ENCODE measurements around the gene FAM50B. TPM values are rescaled to one million over a fixed set of nuclear protein-coding genes. Genes with fewer than 3 reads are reported as not detected.
A peak's percentile ranks its signal among the peaks of the same experiment; 100 is the strongest.
"Not testable (repeated sequence)": the region's sequence is repeated elsewhere in the genome, so short reads cannot be mapped to it uniquely, and the experiment has no call there.

The FAM50B gene
- polyA plus RNA-seq, 5 donors, result 7.9 to 24.9 (median 9.7) TPM

DNA sequence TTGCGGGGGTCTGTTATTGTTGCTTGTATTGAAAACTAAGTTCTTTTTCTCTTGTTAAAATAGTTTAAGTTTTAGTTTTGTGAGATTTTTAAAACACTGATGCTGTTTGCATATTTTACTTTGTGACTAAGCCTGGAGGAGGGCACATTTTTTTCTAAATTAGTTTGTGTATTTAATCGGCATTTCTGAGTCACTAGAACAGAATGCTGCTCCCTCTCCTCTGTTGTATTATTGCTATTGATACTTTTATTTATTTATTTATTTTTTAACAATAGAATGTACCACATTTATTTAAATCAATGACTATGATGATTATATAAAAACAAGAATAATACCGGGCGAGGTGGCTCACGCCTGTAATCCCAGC, 5.1 kb upstream of the FAM50B start:
- no peak for DNase-seq

DNA sequence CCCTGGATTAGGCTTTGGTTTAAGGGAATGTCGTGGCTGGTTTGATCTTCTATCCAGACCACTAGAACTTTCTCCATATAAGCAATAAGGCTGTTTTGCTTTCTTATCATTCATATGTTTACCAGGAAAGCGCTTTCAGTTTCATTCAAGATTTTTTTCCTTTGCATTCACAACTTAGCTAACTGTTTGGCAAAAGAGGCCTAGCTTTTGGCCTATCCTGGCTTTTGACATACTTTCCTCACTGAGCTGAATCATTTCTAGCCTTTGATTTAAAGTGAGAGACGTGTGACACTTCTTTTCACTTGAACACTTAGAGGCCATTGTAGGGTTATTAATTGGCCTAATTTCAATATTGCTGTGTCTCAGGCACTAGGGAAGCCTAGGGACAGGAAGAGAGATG, 1.7 kb upstream of the FAM50B start:
- no peak for DNase-seq

DNA sequence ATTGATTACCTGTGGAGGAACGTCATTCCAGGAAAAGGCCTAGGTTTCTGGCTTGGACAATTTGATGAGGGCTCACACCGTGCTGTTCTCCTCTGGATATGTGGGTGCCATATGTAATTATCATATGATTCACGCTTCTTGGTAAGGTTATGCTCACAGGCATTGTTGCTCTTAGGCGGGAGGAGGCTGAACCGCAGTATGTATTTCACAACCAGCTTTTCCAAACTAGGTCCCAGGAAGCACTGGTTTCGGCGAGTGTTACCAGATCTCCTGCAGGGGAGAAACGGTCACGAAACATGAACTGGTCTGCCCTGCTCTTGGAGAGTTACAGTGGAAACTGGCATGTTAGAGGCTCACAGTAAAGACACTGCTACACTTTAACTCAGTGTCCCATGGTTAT, 793 bp upstream of the FAM50B start:
- no peak for DNase-seq

DNA sequence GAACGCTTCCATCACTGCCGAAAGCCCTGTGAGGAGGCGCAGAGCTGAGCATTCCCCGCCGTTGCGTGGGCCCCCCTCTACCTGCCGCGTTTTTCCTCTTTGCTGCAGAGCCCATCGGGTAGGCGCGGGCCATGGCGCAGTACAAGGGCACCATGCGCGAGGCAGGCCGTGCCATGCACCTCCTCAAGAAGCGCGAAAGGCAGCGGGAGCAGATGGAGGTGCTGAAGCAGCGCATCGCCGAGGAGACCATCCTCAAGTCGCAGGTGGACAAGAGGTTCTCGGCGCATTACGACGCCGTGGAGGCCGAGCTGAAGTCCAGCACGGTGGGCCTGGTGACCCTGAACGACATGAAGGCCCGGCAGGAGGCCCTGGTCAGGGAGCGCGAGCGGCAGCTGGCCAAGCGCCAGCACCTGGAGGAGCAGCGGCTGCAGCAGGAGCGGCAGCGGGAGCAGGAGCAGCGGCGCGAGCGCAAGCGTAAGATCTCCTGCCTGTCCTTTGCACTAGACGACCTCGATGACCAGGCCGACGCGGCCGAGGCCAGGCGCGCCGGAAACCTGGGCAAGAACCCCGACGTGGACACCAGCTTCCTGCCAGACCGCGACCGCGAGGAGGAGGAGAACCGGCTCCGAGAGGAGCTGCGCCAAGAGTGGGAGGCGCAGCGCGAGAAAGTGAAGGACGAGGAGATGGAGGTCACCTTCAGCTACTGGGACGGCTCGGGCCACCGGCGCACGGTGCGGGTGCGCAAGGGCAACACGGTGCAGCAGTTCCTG, 693 bp downstream of the FAM50B start:
- peak in 1 of 2 donors; percentile 24 for DNase-seq

DNA sequence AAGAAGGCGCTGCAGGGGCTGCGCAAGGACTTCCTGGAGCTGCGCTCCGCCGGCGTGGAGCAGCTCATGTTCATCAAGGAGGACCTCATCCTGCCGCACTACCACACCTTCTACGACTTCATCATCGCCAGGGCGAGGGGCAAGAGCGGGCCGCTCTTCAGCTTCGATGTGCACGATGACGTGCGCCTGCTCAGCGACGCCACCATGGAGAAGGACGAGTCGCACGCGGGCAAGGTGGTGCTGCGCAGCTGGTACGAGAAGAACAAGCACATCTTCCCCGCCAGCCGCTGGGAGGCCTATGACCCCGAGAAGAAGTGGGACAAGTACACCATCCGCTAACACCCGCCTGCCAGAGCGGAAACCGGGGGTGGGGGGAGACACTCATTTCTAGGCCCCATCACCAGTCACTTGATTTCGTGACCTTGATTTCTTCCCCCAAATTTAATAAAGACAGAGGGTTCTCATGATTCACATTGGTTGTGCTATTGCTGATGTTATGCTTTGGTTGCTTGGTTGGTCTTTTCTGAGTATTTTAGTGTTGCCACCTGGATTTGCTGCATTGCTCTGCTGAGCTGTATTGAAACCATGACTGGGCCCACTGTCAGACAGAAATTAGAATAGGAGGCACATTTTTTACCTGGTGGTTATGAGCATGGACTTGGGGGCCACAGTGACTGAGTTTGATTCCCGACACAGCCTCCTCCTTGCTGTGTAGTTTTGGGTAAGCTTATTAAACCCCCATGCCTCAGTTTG, 1.5 kb downstream of the FAM50B start:
- no peak for DNase-seq

DNA sequence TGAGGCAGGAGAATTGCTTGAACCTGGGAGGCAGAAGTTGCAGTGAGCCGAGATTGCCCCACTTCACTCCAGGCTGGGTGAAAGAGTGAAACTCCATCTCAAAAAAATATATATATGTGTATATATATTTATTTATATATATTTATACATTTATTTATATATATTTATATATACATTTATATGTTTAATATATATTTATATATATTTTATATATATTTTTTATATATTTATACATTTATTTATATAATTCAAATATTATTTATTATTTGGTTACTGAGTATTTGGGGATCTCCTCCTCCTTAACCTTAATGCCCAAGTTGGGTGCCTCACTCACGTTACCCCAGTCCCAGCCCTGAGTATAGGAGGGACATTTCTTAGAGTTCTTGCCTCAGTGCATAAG, 2.7 kb downstream of the FAM50B start:
- no peak for DNase-seq

DNA sequence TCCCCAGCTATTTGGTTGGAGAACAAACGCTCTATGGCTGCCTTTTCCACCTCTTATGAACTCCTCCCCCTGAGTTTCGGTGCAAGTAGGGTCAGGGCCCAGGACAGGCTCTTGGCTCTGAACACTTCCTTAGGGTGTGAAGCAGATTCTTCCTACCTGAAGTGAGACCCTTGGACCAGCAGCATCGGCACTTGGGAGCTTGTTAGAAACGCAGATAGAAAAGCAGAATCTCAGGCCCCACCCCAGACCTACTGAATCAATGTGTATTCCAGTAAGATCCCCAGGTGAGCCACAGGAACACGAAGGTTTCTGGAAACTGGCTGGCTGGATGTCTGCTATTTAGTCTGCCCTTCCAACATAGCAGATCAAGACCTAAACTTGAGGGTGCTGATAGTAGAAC, 3.2 kb downstream of the FAM50B start:
- no peak for DNase-seq

DNA sequence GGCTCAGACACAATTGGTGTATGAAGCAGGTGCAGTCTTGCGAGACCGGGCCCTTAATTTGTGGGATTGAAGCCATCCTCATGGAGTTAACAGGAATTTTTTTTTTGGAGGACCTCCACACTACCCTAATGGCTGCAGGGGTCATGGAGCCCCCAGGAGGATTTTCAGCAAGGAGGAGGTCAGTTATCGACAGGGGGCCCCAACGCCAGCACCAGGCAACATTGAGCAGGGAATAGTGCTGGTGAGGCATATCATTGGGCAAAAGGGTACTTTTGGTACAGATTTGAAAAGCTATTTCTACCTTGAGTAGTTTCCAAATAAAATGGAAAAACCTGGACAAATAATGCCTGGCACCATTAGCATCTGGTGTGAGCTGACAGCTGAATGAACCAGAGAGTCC, 6.7 kb downstream of the FAM50B start:
- DNase-seq, result no peak

DNA sequence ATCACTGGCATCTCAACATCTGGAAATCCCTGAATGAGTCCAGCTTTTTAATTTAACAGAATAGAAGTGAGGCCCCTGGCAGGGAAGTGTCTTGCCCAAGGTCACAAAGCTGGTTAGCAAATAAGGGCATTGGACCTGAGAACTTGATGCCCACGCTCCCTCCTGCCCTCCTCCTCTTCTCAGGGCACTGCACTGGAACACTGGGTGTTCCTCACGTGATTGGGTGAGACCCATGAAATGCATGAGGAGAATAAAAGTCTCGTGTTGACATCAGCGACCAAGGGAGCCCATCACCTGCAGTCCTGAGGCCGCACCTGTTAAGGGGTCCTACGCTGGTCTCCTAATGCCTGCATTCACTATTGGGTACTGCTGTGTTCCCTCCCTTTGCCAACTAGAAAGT, 7.4 kb downstream of the FAM50B start:
- DNase-seq, result no peak

DNA sequence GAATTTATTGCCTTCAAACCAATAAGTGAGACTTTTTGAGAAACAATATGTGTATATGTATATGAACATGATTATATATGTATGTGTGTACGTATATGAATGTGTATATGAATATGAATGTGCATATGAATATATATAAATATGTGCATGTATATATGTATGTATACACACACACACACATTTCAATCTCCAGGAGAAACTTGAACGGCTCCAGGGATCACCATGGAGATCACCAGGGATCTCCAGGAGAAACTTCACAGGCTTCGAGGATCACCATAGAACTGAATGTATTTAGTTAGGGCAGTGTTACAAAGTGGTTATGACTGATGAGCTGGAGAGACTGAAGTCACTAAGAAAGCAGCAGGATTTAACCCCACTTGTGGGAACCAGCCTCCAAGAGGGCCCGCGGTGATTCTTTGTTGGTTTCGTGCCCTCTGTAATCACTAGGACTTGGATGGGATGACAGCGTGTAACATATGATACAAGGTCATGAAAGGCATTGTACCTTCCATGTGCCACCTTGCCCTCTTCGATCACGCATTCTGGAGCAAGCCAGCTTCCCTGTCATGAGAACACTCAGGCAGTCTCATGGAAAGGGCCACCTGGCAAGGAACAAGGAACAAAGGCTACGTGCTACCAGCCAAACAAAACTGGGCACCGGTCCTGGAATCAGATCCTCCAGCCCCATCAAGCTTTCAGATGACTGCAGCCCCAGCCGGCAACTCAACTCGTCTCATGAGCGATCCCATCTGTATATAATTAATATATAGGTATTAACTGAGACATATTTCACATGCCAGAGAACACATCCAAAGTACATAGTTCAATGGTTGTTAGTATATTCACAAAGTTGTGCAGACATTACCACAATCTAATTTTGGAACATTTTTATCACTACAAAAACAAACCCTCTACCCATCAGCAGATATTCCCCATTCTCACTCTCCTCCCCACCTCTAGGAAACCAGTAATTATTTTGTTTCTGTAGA, 8.6 kb downstream of the FAM50B start:
- no peak for DNase-seq

DNA sequence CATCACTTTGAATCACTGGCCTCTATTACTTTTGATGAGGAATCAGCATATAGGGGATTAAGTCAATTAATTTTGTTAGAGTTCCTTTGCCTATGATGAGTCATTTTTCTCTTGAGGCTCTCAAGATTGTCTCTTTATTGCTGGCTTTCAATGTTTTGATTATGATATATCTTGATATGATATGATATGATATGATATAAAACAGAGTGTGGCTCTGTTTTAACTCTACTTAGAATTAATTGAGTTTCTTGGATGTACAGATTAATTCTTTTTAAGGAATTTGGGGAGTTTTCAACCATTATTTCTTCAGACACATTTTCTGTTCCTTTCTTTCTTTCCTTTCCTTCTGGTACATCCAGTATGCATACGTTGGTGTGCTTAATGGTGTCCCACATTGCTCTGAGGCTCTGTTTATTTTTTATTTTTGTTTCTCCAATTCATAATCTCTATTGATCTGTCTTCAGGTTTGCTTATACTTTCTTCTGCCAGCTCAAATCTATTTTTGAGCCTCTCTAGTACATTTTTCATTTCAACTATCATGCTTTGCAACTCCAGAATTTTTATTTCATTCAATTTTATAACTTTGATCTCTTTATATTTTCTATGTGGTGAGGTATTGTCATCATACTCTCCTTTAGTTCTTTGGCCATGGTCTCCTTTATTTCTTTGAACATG, 10.8 kb downstream of the FAM50B start:
- DNase-seq, result no peak

DNA sequence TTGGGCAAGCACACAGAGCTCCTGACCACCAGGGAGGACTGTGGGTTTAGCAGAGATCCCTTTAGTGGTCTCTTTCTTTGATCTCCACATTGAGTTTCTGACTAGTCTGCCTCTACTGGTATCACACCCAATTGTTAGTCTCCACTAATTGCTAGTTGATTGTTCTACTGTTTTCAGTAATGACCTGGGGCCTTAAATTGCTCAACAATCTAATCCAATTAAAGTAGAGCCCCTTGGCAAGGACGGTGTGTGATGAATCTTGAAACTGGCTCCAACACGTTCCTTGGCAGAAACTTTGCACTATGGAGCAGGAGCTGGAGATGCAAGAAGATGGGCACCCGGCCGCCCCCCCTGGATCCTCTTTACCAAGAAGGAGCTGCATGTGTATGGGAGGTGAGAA, 12.3 kb downstream of the FAM50B start:
- DNase-seq, result no peak

DNA sequence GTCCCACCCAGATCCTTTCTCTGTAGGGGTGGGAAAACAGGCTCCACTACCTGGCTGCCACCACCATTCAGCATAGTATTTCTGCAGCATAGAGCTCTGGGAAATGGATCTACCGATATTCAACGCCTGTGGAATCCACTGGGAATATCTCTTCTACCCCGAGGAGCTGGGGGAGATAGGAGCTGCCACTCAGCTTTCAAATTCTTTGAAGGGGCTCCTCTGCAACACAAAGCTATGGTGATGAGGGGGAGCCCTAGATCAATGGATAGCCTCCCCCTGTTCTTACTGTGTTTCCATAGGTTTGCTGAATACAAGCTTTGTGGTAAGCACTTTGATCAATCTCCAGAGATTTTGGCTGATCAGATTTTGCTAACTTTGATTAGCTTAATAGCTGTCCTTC, 12.9 kb downstream of the FAM50B start:
- DNase-seq, result no peak

DNA sequence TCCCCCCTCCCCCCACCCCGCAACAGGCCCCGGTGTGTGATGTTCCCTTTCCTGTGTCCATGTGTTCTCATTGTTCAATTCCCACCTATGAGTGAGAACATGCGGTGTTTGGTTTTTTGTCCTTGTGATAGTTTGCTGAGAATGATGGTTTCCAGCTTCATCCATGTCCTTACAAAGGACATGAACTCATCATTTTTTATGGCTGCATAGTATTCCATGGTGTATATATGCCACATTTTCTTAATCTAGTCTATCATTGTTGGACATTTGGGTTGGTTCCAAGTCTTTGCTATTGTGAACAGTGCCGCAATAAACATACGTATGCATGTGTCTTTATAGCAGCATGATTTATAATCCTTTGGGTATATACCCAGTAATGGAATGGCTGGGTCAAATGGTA, 14.1 kb downstream of the FAM50B start:
- DNase-seq, result not testable (repeated sequence)

DNA sequence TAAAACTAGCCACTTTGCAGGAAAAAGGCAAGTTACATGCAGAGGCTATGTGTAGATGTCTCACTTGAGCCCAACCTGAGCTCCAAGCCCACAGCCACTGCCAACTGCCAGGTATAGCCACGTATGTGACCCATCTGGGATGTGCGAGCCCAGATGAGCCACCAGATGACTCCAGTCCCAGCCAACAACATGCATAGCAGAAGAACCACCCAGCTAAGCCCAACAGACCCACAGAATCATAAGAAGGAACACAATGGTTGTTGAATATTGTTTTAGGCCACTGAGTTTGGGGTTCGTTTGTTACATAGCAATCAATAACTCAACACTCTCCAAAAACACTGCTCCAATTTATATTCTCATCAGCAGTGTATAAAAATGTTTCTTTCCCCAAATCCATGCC, 16.3 kb downstream of the FAM50B start:
- no peak for DNase-seq

DNA sequence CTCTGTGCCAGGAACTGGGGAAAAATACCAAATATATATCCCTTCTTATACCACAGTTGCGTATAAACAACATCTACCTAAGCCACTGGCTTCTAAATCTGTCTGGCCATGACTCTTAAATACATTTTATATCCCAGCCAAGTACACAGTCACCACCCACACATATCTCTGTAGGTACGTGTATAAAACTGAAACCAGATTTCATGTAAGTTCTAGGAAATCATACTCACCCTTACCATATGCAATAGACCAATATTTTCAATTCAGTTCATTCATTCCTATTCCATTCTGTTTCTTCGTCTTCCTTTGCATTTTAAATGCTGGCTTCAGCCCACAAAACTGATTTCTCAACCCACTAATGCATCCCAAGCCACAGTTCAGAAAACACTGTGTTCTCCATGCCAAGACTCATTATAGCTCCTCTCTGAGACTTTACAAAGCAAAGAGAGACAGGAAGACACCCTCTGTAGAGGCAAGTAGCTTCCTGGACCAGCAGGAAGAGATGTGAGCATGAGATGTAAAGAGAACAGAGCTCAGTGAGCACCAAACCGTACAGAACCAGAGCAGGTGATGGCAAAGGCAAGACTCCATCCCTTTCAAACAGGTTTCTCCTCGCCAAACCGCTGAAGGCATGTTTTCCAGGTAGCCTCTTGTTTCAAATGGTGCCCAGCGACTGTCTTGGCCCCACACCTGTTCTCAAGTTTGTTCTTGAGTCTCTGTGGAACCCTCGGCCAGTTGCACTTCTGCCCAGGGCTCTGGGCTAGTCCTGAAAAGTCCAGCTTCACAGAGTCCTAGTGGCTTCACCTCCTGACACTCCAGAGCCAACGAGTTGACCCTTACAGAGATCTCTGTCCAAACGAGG, 18.7 kb downstream of the FAM50B start:
- DNase-seq, result peak in 1 of 2 donors; percentile 30

DNA sequence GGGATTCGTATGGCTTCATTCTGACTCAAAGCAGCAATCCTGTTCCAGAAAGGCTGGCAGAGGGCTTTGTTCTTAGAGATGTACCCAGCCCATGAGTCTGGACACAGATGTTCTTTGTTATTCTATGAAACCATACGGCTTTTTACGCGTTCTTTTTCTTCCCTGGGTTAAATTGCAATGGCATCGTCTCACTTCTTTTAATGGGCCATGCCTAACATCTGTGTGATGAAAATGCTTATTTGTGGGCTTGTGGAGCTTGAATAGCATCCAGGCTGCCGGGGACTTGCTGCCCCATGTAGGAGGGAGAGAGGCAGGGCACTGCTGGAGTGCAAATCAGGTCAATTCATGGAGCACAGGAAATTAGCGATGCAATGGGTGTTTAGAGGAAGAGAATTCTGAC, 19.4 kb downstream of the FAM50B start:
- no peak for DNase-seq

DNA sequence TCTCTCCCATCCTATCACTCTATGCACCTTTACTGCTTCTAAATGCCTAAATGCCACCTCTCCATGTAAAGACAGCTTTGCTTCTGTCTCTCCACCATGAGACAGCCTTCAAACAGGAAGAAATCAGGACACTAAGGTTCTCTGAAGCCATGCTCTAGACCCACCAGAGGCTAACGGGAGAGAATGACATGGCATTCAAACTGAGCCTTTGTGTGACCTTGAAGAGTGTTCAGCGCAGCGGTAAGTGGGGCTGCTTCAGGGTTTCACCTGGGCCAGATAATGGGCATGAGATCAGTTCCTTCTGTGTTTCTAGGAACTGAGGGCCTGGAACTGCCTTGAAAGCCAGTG, 20.1 kb downstream of the FAM50B start:
- no peak for DNase-seq

DNA sequence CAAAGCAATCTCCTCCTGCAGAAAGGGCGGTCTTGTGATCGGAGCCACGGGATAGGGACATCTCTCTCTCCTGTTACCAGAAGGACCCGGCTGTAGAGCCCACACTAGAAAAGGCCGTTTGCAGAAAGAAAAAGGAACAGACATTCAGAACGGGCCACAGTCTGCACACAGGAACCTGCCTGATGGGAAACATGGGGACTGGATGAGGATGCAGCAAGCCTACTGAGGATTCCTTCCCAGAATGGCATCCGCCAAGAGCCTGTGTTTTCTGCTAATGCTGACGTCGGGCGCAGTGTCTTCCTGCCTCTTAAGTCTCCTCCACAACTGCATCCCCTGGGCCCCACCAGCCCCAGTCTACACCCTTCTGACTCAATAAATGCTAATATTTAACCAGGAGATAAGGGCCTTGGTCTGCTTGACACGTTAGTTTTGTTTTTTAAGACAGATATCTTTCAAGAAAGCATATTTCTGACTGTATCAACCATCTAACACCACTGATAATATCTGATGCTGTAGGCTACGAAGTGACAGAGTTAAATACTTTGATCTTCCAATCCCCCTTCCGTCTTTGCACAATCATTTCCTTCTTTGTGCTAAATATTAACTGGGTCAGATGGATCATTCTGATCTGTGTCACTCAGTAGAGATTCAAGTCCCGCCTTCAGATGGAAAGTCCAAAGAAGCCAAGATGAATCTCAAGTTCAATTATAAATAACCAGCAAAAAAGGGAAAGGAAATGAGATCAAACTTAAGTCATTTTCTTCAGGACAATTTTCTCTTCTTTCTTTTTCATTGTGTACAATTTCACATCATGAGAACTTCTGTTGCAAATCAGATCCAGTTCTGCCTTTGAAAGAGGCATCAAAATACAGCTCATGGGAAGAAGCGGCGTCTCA, 20.7 kb downstream of the FAM50B start:
- DNase-seq, result no peak

DNA sequence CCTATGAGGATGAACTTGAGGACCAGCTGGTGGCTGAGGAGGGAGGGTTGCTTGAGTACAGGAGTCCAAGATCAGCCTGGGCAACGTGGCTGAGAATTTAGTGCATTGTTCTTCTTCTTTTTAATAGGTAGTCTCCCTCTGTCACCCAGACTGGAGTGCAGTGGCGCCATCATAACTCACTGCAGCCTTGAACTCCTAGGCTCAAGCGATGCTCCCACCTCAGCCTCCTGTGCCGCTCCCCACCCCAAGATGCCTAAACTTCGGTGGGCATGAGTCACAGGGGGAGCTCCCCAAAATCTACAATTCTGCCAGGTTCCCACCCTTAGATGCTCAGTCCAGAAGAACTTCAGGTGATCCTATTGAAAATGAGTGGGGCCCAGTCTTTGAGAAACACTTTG, 21.4 kb downstream of the FAM50B start:
- DNase-seq, result no peak
